ENCODE data around the gene NR6A1. TPM values are rescaled to one million over a fixed set of nuclear protein-coding genes. Genes with fewer than 3 reads are reported as not detected.

The NR6A1 gene
- total RNA-seq, 2 experiments from 2014 or later: not detected

GRCh38 chr9:124680714-124681390 lies 90.3 kb downstream of the NR6A1 start:
- Histone ChIP-seq H3K9me3 (ENCODE audit: control insufficient read depth in 1 of 2, insufficient read depth in 1 of 2, low read length in 2 of 2) (no peaks in the 10 kb centered on the region), H3K4me1 (ENCODE audit: insufficient read depth, low read length) (no peaks in the 10 kb centered on the region), H3K27ac (ENCODE audit: low read depth in 1 of 2, low read length in 2 of 2) (no peak overlapping the region), H3K4me3 (ENCODE audit: low read length) (no peak overlapping the region), H3K36me3 (ENCODE audit: insufficient read depth, low read length) (no peaks in the 10 kb centered on the region), H3K27me3 (ENCODE audit: control insufficient read depth in 1 of 2, insufficient read depth in 2 of 2, low read length in 2 of 2) (no peaks in the 10 kb centered on the region)
- no peak for ATAC-seq (ENCODE audit: poor library complexity)
- Mint-ChIP-seq H3K9me3 (no peaks in the 10 kb centered on the region), H3K4me1 (ENCODE audit: low read depth) (no peaks in the 10 kb centered on the region), H3K4me3 (no peak overlapping the region), H3K27me3 (no peaks in the 10 kb centered on the region), H3K27ac (no peak overlapping the region), H3K36me3 (ENCODE audit: low read depth) (no peaks in the 10 kb centered on the region)
- TF ChIP-seq CTCF (IDR thresholded peaks at IDR 0.05): no peak
- no peak for DNase-seq
- intact Hi-C loops (cut with DNase I, micrococcal nuclease): no loop called here
- ChIA-PET POLR2A (no interaction called here), CTCF (no interaction called here)

- Mint-ChIP-seq H3K4me3 (no peak overlapping the region), H3K4me1 (ENCODE audit: low read depth) (no peaks in the 10 kb centered on the region), H3K27me3 (no peaks in the 10 kb centered on the region), H3K27ac (no peak overlapping the region), H3K9me3 (no peaks in the 10 kb centered on the region), H3K36me3 (ENCODE audit: low read depth) (no peaks in the 10 kb centered on the region)
- ChIA-PET POLR2A (interaction anchor here (0.7 kb wide), 1 partner anchor 1631 kb away, joined by 3 read pairs; no protein-coding TSS in a partner anchor), CTCF (no interaction called here)
- Histone ChIP-seq H3K27me3 (ENCODE audit: control insufficient read depth in 1 of 2, insufficient read depth in 2 of 2, low read length in 2 of 2) (no peaks in the 10 kb centered on the region), H3K36me3 (ENCODE audit: insufficient read depth, low read length) (no peaks in the 10 kb centered on the region), H3K9me3 (ENCODE audit: control insufficient read depth in 1 of 2, insufficient read depth in 1 of 2, low read length in 2 of 2) (no peaks in the 10 kb centered on the region), H3K4me3 (ENCODE audit: low read length) (no peak overlapping the region), H3K4me1 (ENCODE audit: insufficient read depth, low read length) (no peaks in the 10 kb centered on the region), H3K27ac (ENCODE audit: low read depth in 1 of 2, low read length in 2 of 2) (no peak overlapping the region)
- intact Hi-C loops (cut with DNase I, micrococcal nuclease): no loop called here
- ATAC-seq (ENCODE audit: poor library complexity) (no peak), DNase-seq (no peak)
- no peak for TF ChIP-seq CTCF (IDR thresholded peaks at IDR 0.05)
Observed at GRCh38 chr9:124680049-124680448, 91.1 kb downstream of the NR6A1 start.

DNA sequence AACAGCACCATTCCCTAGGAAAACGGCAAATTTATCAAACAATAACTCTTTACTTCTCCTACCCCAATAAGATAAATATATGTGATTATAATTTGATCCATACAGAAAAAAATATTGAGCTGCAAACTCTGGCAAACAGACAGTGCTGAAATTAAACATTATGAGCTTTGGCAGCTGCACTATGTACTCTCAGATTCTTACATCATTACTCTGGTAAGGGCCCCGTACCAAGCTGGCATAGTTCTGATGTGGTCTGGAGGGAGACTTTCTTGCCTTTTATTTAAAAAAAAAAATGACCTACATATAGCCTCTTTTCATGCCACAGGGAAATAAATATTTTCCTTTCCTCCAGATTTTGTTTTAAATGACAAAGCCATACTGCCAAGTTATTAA lies 95.0 kb downstream of the NR6A1 start:
- Histone ChIP-seq H3K36me3 (ENCODE audit: insufficient read depth, low read length) (no peaks in the 10 kb centered on the region), H3K4me1 (ENCODE audit: insufficient read depth, low read length) (peaks cover 2% of the 10 kb centered on the region), H3K4me3 (ENCODE audit: low read length) (no peak overlapping the region), H3K27me3 (ENCODE audit: control insufficient read depth in 1 of 2, insufficient read depth in 2 of 2, low read length in 2 of 2) (no peaks in the 10 kb centered on the region), H3K27ac (ENCODE audit: low read depth in 1 of 2, low read length in 2 of 2) (no peak overlapping the region), H3K9me3 (ENCODE audit: control insufficient read depth in 1 of 2, insufficient read depth in 1 of 2, low read length in 2 of 2) (no peaks in the 10 kb centered on the region)
- no peak for ATAC-seq (ENCODE audit: poor library complexity)
- POLR2A ChIA-PET: interaction anchor here (1.0 kb wide), 1 partner anchor 17 kb away, joined by 3 read pairs; no protein-coding TSS in a partner anchor
- H3K4me3 Mint-ChIP-seq: no peak overlapping the region
- peaks cover 16% of the 10 kb centered on the region for H3K4me1 Mint-ChIP-seq (ENCODE audit: low read depth)
- no peaks in the 10 kb centered on the region for H3K27me3 Mint-ChIP-seq
- CTCF ChIA-PET: no interaction called here
- H3K36me3 Mint-ChIP-seq (ENCODE audit: low read depth): no peaks in the 10 kb centered on the region
- no peak for DNase-seq
- H3K27ac Mint-ChIP-seq: no peak overlapping the region
- no peak for TF ChIP-seq CTCF (IDR thresholded peaks at IDR 0.05)
- no peaks in the 10 kb centered on the region for H3K9me3 Mint-ChIP-seq
- intact Hi-C loops (cut with DNase I, micrococcal nuclease): no loop called here
